G401.6 (cell line): ENCODE data around the gene DUOX2.
"Not testable (repeated sequence)": the region's sequence is repeated elsewhere in the genome, so short reads cannot be mapped to it uniquely, and the experiment has no call there.

ENCODE experiments used
- FAIRE-seq: peaks from 2 replicates; lab custom pipeline; 2012; peaks lifted over from hg19 to GRCh38; lab: Jason Lieb, UNC

Gene DUOX2

DNA sequence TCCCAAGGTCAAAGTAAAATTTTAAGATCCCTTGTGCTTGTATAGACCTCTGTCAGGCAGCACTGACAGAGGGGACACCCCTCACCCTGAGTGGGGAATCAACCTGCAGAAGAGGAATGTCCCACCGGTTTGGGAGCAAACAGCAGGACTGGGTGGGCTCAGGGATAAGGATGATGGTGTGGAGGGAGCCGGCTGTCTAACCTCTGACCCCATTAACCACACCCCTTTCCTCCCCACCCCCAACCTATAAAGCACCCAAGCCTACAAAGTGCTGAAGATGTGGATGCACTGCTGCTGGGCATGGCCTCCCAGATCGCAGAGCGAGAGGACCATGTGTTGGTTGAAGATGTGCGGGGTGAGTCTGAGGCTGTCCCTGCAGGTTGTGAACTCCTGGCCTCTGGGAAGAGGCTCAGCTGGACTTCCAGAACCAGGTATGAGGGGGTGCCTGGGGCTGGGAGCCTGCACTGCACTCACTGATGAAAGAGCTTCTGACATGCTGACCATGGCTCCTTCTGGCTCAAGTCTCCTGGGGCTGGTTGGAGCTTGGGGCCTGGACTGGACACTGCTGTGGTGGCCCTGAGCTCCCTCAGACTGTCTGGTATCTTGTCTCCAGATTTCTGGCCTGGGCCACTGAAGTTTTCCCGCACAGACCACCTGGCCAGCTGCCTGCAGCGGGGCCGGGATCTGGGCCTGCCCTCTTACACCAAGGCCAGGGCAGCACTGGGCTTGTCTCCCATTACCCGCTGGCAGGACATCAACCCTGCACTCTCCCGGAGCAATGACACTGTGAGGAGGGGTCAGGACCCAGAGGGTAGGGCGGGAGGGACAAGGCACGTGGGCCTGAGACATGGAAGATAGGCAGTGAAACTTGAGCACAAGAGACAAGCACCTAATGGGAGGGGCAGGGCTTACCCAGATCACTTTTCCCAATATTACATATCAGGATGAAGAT lies 25.1 kb upstream of the DUOX2 start:
- no peak for FAIRE-seq

DNA sequence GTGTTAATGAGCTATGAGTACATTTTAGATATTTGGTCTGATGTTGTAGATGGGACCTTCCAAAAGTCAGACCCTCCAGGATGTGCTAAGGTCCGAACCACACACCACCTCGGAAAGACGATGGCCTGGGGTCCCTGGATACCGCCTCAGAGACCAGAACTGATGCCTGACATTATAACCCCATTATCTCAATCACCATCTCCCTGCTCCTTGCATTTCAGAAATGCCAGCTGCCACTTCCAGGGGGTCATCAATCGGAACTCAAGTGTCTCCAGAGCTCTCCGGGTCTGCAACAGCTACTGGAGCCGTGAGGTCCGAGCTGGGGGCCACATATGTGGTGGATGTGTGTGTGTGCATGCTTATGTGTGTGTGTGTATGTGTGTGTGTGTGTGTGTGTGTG lies 23.7 kb upstream of the DUOX2 start:
- no peak for FAIRE-seq

DNA sequence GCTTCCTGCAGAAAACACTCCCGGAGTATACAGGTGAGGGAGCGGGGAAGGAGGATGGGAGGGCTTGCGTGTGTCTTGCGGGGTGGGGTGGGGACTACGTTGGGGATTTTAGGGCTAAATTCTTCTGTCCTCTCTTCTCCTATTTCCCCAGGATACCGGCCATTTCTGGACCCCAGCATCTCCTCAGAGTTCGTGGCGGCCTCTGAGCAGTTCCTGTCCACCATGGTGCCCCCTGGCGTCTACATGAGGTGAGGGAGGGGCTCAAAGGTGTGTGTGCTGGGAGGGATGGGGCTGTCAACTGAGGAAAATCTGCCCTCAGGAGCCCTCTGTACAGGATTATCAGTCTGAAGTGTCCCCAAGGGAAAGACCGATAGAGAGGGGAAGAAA lies 22.4 kb upstream of the DUOX2 start:
- FAIRE-seq = no peak

DNA sequence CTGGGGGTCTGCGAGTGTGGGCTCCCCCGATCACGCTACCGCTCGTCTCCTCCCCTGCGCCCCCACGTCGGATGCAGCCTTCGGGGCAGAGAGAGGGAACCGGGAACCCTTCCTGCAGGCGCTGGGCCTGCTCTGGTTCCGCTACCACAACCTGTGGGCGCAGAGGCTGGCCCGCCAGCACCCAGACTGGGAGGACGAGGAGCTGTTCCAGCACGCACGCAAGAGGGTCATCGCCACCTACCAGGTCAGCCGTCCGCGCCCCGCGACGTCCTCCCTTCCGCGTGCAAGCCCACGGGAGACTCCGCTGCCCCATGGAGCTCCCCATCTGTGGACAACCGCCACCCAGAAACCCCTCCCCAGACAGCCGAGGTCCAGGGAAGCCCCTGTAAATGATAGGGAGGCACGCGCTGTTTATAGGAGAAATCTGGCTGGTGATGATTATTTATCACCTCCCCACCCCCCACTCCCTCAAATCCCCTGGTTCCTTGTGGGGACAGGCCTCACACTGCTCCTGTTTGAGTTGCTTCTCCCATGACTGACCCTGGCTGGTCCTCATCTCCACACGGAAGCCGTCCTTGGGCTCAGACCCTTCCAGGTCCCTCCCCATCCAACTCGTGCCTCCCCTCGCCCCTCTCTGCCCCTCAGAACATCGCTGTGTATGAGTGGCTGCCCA lies 21.9 kb upstream of the DUOX2 start:
- not testable (repeated sequence) for FAIRE-seq

DNA sequence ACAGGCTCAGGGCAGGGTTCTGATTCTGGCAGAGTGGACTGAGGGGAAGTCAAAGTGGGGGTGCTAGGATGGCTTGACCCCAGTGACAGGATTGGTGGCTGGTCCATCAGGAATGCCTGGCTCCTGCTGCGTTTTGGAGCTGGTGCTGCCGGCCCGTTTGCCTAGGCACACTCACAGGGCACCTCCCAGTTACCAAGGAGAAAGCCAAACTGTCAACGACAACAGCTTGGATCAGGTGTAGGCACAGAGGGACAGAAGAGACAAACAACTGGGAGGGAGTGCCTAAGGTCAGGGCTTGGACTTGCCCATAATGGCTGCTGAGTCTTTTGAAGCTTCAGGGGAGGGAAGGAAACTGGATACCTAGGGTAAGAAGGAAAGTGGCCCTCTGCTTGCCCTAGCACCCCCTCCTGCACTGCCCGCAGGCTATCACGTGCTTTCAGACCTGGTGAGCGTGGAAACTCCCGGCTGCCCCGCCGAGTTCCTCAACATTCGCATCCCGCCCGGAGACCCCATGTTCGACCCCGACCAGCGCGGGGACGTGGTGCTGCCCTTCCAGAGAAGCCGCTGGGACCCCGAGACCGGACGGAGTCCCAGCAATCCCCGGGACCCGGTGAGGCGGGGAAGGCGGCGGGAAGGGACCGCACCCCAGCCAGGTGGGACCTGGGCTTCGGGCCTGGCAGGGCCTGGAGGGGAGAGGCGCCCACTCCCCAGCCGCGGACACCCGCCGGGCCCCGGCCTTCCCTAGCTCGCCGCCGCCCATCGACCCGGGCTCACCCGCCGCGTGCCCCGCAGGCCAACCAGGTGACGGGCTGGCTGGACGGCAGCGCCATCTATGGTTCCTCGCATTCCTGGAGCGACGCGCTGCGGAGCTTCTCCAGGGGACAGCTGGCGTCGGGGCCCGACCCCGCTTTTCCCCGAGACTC lies 21.0 kb upstream of the DUOX2 start:
- FAIRE-seq = no peak

DNA sequence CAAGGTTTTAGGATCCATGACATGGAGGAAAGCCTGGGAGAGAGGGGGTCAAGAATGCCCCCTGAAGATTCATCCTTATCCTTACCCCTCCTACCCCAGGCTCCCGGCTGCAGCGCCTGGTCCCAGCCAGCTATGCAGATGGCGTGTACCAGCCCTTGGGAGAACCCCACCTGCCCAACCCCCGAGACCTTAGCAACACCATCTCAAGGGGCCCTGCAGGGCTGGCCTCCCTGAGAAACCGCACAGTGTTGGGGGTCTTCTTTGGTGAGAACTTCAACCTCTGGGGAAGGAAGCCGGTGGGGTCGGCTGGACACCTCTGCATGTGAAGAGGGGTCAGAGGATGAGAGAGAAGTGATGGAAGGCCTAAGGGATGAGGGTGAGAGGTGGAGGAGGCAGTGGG lies 20.1 kb upstream of the DUOX2 start:
- no peak for FAIRE-seq

DNA sequence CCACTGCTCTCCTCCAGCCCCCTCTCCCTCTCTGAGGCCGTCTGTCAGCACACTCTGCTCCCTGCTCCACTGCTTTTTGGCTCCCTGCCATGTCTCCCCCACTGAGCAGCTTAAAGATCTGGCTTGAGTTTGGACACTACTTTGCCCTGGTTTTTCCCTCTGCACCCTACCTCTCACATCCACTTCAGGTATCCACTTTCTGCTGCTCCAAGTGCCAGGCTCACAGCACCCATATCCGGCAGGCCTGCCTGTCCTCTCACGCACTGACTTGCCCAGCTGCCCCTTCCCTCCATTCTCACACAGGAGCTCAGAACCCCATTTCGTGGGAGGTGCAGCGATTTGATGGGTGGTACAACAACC lies 19.6 kb upstream of the DUOX2 start:
- no peak for FAIRE-seq

DNA sequence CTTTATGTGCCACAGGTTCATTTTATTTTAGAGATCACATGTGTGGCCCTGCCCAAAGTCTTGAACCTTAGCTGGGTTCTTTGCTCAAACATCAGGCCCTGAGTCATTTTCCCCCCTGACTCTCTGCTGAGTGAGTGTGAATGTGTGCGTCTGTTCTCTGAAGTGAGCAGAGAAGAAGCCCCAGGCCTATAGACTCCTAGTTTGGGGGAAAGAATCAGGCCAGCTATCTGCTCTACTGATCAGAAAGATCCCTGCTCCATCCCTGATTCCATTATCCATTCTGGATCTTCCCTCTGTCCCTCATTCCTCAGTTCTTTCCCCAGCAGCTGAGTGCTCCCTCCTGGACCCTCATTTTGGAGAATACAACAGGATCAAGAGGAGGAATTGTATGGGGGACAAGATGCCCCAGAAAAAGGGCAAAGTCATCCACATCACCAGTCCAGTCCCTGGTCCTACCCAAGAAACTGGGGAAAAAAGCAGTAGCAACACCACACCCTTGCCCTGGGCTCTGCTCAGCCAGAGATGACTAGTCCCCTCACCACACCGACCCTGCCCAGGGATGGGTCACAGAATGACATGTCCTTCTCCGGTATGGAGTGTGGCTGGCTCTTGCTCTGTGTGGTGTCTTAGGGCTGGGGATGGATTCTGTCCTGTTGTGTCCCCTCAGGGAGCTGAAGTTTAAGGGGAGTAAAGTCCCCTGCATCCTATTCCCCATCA lies 19.0 kb upstream of the DUOX2 start:
- no peak for FAIRE-seq

DNA sequence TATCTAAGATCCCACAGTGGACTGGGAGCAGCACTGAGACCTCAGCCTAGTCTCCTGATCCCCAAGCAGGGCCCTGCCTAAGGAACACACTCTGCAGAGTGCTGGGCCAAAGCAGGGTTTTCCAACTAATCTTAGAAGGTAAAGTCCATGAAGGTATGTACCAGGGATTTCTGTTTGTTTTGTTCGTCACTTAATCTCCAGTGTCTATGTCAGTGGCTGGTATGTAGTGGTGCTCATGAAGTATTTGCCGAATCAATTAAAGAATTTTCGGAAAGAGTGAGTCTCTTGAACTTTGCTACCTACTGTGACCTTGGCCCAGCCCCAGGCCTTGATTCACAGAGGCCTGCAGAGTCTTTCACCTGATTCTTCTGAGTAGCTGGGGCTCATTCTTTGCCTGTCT lies 17.5 kb upstream of the DUOX2 start:
- no peak for FAIRE-seq

DNA sequence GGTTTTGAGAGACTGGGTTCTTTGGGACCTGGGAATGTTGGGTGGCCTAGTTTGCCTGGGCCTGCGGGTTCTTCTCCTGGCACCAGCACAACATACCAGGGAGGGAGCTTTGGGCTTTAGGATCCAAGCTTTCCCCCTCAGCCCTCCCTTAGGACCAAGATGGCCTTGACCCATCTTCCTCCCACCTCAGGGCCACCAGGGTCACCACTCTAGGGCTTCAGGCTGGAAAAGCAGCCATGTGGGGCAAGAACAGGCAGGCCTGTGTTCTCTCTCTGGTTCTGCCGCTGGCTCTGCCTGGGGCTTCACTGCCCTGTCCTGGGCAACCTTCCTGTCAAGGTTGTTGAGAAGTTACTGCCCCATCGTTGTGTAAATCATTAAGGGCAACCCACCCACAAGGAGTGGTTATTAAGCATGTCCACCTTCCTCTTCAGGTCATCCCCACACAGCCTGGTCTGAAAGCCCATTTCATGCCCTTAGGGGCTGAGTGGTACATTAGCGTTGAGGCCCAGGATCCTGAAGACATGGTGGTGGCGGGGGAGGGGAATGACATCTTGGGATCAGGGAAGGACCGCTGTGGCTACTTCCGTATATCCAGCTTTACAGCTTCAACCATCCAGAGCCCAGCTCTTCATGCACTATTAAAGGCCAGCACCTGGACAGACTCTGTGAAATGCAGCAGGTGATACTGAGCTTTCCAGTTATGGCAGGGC lies 16.5 kb upstream of the DUOX2 start:
- no peak for FAIRE-seq

DNA sequence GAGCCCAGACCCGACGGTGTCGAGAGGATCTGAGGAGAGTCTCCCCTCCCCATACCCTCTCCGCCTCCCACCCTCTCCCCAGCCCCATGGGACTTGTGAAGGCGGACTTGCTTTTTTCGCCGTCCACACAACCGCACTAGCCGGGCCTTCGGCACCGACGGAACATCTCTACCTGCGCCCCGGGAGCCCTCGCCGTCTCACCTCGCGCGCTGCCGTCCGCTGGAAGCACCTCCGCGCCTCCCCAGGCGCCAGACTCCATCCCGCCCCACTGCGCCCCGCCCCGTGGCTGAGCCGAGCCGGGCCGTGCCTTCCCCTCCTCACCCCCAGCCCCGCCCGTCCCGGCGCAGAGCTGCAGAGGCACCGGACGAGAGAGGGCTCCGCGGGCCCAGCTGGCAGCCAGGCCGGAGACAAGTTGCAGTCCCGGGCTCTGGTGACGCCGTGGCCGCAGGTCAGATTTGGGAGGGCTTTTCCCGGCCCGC lies 15.7 kb upstream of the DUOX2 start, which contains the start of the genes DUOX1 and DUOXA1:
Gene DUOX1 (plus strand): TSS at position 344 of the 479 bp plus-strand sequence. CDS start 1,973 bp downstream, outside the sequence.
Gene DUOXA1 (minus strand): TSS at position 229 of the 479 bp plus-strand sequence. CDS start 6,865 bp downstream, outside the sequence.
- no peak for FAIRE-seq

DNA sequence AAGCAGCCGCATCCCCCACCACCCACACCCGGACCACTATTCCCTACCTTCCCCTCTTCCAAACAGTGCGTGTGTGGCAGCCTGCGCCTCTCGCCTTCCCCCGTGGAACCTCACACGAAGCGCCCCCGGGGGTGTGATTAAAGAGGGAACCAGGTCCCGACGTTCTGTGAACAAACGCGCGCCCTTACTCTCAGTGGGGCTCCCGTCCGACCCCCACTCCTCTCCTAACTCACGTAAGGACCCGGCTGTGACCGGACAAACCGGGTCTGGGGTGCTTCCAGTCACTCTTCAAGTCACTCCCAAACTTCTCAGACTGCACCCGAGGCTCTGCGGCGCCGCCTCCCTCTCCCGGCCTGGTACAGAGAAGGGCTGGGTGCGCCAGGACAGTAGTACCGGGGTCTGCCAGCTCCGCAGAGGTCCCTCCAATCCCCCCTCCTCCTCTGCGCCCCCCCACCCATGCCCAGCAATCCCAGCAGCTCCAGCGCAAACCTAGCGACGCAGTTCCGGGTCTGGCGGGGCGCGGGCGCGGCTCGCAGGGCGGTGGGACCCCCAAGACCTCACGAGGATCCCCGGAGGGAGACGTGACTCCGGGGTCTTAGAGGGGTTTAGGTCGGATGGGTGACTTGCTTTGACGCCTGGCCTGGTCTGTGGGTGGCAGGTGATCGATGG lies 15.1 kb upstream of the DUOX2 start:
- no peak for FAIRE-seq

DNA sequence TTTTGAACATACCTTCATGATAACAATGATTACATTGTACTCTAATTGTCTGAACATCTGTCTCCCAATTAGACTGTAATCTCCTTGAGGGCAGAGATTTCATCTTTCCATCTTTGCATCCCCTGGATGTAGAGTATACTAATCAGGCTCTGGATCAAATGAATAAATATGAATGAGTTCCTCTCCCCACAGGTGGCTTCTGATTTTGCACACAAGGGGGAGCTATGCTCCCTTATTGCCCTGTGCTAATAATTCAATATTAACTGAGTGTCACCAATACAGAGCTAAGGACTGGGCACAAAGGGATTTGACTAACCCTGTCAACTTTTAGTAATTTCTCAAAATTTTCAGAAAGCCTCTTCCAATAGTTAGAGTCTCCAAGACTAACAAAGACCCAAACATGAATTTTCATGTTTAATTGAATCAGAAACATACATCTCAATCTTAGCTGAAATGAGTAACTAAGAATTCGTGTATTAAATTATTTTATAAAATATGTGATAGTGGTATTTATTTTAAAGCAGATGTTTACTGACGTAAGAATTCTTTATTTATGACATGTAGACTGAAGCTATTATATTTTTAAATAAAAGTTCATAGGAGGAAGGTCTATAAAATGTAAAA lies 12.7 kb upstream of the DUOX2 start:
- peak; percentile 60 for FAIRE-seq

DNA sequence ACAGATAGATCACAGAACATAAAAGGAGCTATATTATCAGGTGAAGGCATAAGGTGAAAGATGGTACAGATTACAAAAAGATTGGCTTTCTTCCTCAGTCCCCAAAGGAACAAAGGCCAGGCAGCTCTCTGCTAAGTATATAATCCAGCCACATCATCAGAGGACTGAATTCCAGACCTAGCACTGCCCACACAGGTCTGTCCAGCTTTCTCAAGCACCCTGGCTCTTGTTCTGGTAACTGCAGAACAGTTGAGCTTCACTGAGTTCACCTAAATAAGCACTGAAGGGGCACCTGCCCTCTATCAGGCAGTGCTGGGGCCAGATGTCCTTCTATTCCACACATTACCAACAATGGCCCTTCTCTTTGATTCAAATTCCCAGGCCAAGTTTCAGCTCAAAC lies 9.4 kb upstream of the DUOX2 start:
- no peak for FAIRE-seq

DNA sequence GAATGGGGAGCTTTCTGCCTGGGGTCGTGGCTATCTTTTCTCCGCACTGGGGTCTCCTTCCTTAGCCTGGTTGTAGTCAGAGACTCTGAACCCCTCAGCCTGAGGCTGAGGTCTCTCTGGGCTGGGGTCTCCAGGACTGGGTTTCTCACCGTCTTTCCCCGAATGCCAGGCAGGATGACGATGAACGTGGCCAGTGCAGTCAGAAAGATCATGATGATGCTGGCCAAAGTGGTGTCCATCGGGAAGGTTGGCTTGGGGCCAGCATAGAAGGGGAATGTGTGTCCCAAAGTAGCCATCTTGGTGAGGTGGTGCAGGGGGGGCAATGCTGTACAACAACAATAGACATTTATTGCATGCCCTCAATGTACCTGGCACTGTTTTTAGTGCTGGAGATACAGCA lies 8.7 kb upstream of the DUOX2 start:
- FAIRE-seq = no peak

DNA sequence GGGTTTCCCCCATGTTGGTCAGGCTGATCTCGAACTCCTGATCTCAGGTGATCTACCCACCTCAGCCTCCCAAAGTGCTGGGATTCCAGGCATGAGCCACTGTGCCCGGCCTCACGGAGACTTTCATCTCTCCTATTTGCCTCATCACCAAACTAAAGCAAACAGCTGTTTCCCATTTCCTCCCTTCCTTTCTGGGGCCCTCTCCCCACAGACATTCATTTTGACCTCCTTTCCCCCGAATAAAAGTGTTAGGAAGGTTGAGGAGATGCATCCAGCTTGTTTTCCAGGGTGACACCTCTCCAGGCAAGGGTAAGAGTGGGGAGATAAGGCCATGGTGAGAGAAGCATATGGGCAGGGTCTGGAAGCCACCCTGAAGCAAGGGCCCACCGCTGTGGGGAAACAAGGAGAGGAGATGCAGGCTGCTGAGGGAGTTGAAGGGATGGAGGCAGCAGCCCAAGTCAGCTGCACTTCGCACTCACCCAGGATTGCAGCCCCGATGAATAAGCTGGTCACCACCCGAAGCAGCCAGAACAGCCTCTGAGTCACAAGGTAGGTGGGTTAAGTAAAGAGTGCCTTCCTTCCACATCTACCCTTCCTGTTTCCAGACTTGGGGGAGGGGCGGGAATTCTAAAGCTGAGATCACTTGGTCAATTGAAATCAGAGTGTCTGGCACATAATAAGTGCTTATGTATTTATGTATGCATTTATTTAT lies 7.9 kb upstream of the DUOX2 start:
- FAIRE-seq = no peak

DNA sequence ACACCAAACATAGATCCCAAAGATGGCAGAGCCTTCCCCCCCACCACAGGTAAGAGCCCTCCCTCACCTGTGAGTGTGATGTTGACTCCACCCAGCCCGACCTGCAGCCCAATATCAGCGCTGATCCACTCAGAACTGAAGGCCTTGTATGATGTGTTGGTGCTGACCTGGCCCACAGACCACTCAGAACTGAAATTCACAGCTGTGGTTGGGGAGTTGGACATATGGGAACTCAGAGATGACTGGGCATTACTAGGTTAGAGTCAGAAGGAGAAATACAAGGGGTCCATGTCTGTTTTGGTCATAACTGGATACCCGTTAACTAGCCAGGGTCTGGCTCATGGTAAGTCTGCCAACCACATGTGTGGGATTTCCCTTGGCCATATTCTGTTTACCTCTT lies 7.0 kb upstream of the DUOX2 start:
- no peak for FAIRE-seq

DNA sequence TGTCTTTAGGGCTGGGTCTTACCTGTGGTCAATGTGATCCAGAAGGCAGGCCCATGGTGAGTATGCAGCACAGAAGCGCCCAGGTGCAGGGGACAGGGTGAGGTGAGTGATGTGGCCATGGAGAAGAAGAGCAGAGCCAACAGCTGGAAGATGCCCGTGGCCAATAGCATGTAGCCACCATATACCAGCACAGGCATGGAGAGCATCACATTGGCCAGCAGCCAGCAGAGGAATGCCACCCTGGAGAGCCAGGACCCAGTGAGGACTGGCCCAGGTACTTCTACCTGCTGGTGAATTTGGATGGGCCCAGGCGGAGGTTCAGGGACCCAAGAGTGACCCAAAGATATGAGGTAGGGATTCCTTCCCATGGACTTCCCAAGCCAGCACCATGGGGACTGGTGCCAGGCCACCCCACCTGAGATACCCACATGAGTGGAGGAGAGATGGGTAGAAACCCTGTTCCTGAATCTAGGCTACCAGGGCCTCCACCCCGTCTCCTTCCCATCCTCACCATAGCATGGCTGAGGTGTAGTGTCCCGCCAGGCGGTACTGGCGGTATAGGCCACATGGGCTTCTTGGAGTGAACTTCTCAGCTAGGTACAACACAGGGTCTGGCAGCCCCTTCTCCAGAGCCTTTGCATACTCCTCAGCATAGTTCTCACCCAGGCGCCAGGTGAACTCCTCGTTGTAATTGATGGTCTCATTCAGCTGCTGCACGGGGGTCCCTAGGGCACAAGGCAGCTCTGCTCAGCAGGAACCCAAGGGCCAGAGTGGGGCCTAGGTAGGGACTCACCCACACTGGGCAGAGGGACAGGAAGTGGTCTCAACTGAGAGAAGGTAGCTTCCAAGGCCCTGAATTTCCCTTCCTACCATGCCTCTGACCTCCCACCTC lies 6.4 kb upstream of the DUOX2 start:
- FAIRE-seq = no peak
